Prostate gland (tissue), 2 donors: ENCODE results near the gene CCDC198.

Experiments used
- CTCF ChIP-seq, 4 experiments: fragments of 200-600 bp in 2 of 4; fragments of 450-650 bp in 2 of 4; sonication (generic) in 2 of 4; IDR thresholded peaks; 1 replicate in 3 of 4; 2 replicates in 1 of 4; pipeline ENCODE4 v1.5.1; 2016 to 2019; ENCODE audit warnings: antibody characterized with exemption in 4 of 4, mild to moderate bottlenecking in 2 of 4, moderate library complexity in 2 of 4
- POLR2A ChIP-seq: fragments of 450-650 bp; IDR thresholded peaks from one replicate; pipeline ENCODE4 v1.6.1; 2016; ENCODE audit warnings: antibody characterized with exemption, mild to moderate bottlenecking

DNA sequence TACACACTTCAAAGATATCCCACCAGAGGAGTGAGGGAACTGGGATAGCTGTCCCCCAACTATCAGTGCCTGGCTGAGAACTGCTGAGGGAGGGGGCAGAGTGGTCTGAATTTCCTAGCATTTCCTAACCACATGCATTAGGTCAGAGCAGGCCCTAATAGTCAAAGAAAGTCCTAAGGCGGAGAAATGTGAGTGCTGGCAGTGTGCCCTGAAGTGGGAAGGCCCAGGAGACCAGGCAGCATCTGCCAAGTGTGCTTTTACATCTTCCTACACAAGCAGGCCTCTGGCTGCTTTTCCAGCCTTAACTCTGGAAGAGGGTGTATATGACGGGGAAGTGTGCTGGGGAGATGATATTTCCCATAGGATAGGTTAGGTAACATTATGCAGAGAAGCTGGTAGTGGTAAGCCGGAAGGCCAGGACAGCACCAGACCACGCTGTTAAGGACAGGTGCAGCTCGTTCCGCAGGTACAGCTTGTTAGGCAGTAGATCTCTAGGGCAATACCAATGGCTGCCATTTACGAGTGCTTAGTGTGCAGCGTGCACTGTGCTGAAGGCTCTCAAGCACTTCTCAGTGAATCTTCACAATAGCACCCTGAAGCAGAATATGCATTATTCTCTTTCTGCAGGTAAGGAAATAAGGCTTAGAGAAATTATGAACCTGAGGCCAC is 9.1 kb upstream of the CCDC198 start:
- TF ChIP-seq POLR2A (no peak), CTCF (IDR thresholded peaks at IDR 0.05) (no peak)
